NCI-H2227 (cell line): ENCODE measurements around the gene NUDT14.
A peak's percentile ranks its signal among the peaks of the same experiment; 100 is the strongest.

Experiments used
- DNase-seq: peaks from one replicate; lab custom pipeline; 2025; ENCODE audit not compliant: unreplicated experiment; lab: John Stamatoyannopoulos, UW

The NUDT14 gene

GRCh38 chr14:105199093-105199492 is 18.0 kb upstream of the NUDT14 start:
- no peak for DNase-seq

GRCh38 chr14:105198588-105198987 is 17.5 kb upstream of the NUDT14 start:
- no peak for DNase-seq

GRCh38 chr14:105197211-105197641 is 16.1 kb upstream of the NUDT14 start:
- DNase-seq, result no peak

- DNase-seq, result no peak
Measured at GRCh38 chr14:105196265-105196960, 15.3 kb upstream of the NUDT14 start.

GRCh38 chr14:105195522-105196264 is 14.6 kb upstream of the NUDT14 start:
- no peak for DNase-seq

- no peak for DNase-seq
Measured at GRCh38 chr14:105195051-105195450, 13.9 kb upstream of the NUDT14 start.

- DNase-seq, result peak; percentile 21
Measured at GRCh38 chr14:105193916-105194782, 13.0 kb upstream of the NUDT14 start.

GRCh38 chr14:105192866-105193731 is 12.0 kb upstream of the NUDT14 start:
- DNase-seq, result no peak

- no peak for DNase-seq
Measured at GRCh38 chr14:105187935-105188524, 6.9 kb upstream of the NUDT14 start.

- no peak for DNase-seq
Measured at GRCh38 chr14:105187116-105187515, 6.0 kb upstream of the NUDT14 start.

- no peak for DNase-seq
Measured at GRCh38 chr14:105185973-105186372, 4.9 kb upstream of the NUDT14 start.

GRCh38 chr14:105185001-105185400 is 3.9 kb upstream of the NUDT14 start:
- DNase-seq, result no peak

GRCh38 chr14:105184461-105184860 is 3.3 kb upstream of the NUDT14 start:
- no peak for DNase-seq

- DNase-seq, result no peak
Measured at GRCh38 chr14:105182296-105183020, 1.3 kb upstream of the NUDT14 start.

- DNase-seq, result no peak
Measured at GRCh38 chr14:105181549-105182295, 610 bp upstream of the NUDT14 start.

- no peak for DNase-seq
Measured at GRCh38 chr14:105179191-105179590, 1.9 kb downstream of the NUDT14 start.

GRCh38 chr14:105178868-105179140 is 2.3 kb downstream of the NUDT14 start:
- no peak for DNase-seq

- no peak for DNase-seq
Measured at GRCh38 chr14:105178069-105178867, 2.8 kb downstream of the NUDT14 start.
